GM12873 (cell line): Measurements from ENCODE around the gene ARAP1.

ENCODE experiments used
- CTCF ChIP-seq: IDR thresholded peaks from 2 replicates; pipeline ENCODE4 v1.5.1; 2012; ENCODE audit warnings: low read depth, mild to moderate bottlenecking, moderate library complexity, low read length, control low read depth; ENCODE audit not compliant: insufficient read depth; ENCODE audit errors: missing control alignments

Gene ARAP1

GRCh38 chr11:72709478-72710238 is 42.5 kb downstream of the ARAP1 start:
- TF ChIP-seq CTCF = no peak

- TF ChIP-seq CTCF = no peak
Observed at GRCh38 chr11:72707032-72707431, 45.2 kb downstream of the ARAP1 start.

GRCh38 chr11:72706579-72706978 is 45.6 kb downstream of the ARAP1 start:
- no peak for TF ChIP-seq CTCF

- no peak for TF ChIP-seq CTCF
Observed at GRCh38 chr11:72705442-72706365, 46.5 kb downstream of the ARAP1 start.

GRCh38 chr11:72704783-72705265 is 47.4 kb downstream of the ARAP1 start:
- TF ChIP-seq CTCF = no peak

GRCh38 chr11:72704028-72704782 is 48.0 kb downstream of the ARAP1 start:
- TF ChIP-seq CTCF = no peak
